Caco-2 (cell line): ENCODE measurements around the gene TP53BP1. TPM values are rescaled to one million over a fixed set of nuclear protein-coding genes. Genes with fewer than 3 reads are reported as not detected.
"Not testable (repeated sequence)": the region's sequence is repeated elsewhere in the genome, so short reads cannot be mapped to it uniquely, and the experiment has no call there.

ENCODE experiments used
- BruUV-seq: library from RNA; stranded (reverse); fragments of 400-500 nt; replicated peaks from 2 replicates; lab custom pipeline; 2021; lab: Mats Ljungman, UMichigan
- CTCF ChIA-PET: fragments of 300-600 bp; sonication (Branson Sonifier 250); formaldehyde crosslinking; loops from one replicate; lab custom pipeline; 2022; ENCODE audit warnings: antibody characterized with exemption; lab: Charles Lee
- POLR2A ChIA-PET: fragments of 300-600 bp; sonication (Branson Sonifier 250); formaldehyde crosslinking; loops from one replicate; lab custom pipeline; 2022; ENCODE audit warnings: antibody characterized with exemption; lab: Charles Lee
- DNase-seq, 2 experiments: peaks; one replicate each; pipeline versions ENCODE4 v3.0.0 to v3.0.0-alpha.2; 2020 to 2022
- H3K27me3 ChIP-seq: replicated peaks from 2 replicates; pipeline ENCODE4 v1.6.0; 2011; ENCODE audit warnings: low read length; ENCODE audit not compliant: control insufficient read depth, insufficient read depth
- H3K36me3 ChIP-seq: 2 replicates; pipeline ENCODE4 v1.5.1; 2011; ENCODE audit warnings: low read length; ENCODE audit not compliant: control insufficient read depth, insufficient read depth
- H3K4me1 ChIP-seq: fragments of 250-450 bp; sonication (Bioruptor Pico); 2 replicates; pipeline ENCODE4 v1.5.1; 2020; ENCODE audit warnings: mild to moderate bottlenecking
- H3K4me3 ChIP-seq: 2 replicates; pipeline ENCODE4 v1.5.1; 2011; ENCODE audit warnings: low read depth, mild to moderate bottlenecking, control low read depth, low read length
- H3K9me3 ChIP-seq: fragments of 250-450 bp; sonication (Bioruptor Pico); 2 replicates; pipeline ENCODE4 v1.5.1; 2020; ENCODE audit warnings: mild to moderate bottlenecking, moderate library complexity
- H3K27ac Mint-ChIP-seq: one replicate; pipeline ENCODE4 v1.8.0; 2022; ENCODE audit warnings: mixed read lengths; ENCODE audit not compliant: unreplicated experiment
- H3K27me3 Mint-ChIP-seq: one replicate; pipeline ENCODE4 v1.8.0; 2022; ENCODE audit warnings: mixed read lengths; ENCODE audit not compliant: insufficient read depth, unreplicated experiment
- H3K36me3 Mint-ChIP-seq: one replicate; pipeline ENCODE4 v1.8.0; 2022; ENCODE audit warnings: mild to moderate bottlenecking, mixed read lengths; ENCODE audit not compliant: insufficient read depth, unreplicated experiment
- H3K4me1 Mint-ChIP-seq: one replicate; pipeline ENCODE4 v1.8.0; 2022; ENCODE audit warnings: low read depth, mixed read lengths; ENCODE audit not compliant: unreplicated experiment
- H3K4me3 Mint-ChIP-seq: one replicate; pipeline ENCODE4 v1.8.0; 2022; ENCODE audit warnings: mild to moderate bottlenecking, moderate library complexity, mixed read lengths; ENCODE audit not compliant: unreplicated experiment
- H3K9me3 Mint-ChIP-seq: one replicate; pipeline ENCODE4 v1.8.0; 2022; ENCODE audit warnings: mixed read lengths; ENCODE audit not compliant: unreplicated experiment
- intact Hi-C: fragments of 100-400 bp; cut with micrococcal nuclease; formaldehyde crosslinking; loops from one replicate; pipeline ENCODE4 v1.10.0; 2022; ENCODE audit not compliant: unreplicated experiment
- total RNA-seq: library from RNA; stranded (reverse); gene quantifications from 2 replicates; pipeline ENCODE4 v1.2.3, GENCODE V29; 2022
- TF ChIP-seq, protein P1 (sequence below), 2 experiments: fragments of 200-600 bp in 1 of 2; IDR thresholded peaks; 1 replicate in 1 of 2; 2 replicates in 1 of 2; pipeline versions ENCODE4 v1.5.1 to v1.8.0; 2011 to 2022; ENCODE audit warnings: antibody characterized with exemption in 1 of 2, control low read depth in 1 of 2, inconsistent platforms in 1 of 2, low read depth in 1 of 2, low read length in 1 of 2, mild to moderate bottlenecking in 1 of 2, moderate library complexity in 1 of 2; ENCODE audit not compliant: insufficient read depth in 1 of 2, severe bottlenecking in 1 of 2, unreplicated experiment in 1 of 2

TP53BP1 gene
- total RNA-seq, 1 experiment from 2014 or later: 39.8 TPM

DNA sequence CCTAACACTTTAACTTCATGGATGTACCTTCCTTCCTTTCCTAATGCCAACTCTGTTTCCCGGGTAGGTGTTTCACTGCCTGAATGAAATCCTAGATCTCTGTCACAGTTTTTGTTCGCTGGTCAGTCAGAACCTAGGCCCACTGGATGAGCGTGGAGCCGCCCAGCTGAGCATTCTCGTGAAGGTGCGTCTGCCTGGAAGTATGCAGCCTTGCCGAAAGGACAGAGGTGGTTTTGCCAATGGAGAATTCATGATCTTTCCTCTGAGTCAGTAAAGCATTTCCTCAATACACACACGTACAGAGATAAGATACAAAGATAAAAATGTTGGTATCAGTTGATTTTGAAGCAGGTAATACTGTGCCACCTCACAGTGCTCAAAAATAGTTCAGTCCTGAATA, 89.3 kb downstream of the TP53BP1 start:
- POLR2A ChIA-PET: interaction anchor here (0.7 kb wide), 1 partner anchor 392 kb away, joined by 3 read pairs; no protein-coding TSS in a partner anchor
- no peaks in the 10 kb centered on the region for H3K9me3 ChIP-seq
- no peaks in the 10 kb centered on the region for H3K27me3 ChIP-seq
- no peak overlapping the region for H3K27ac Mint-ChIP-seq
- no peaks in the 10 kb centered on the region for H3K27me3 Mint-ChIP-seq
- no peak for DNase-seq
- CTCF ChIA-PET: no interaction called here
- TF ChIP-seq, protein P1, sequence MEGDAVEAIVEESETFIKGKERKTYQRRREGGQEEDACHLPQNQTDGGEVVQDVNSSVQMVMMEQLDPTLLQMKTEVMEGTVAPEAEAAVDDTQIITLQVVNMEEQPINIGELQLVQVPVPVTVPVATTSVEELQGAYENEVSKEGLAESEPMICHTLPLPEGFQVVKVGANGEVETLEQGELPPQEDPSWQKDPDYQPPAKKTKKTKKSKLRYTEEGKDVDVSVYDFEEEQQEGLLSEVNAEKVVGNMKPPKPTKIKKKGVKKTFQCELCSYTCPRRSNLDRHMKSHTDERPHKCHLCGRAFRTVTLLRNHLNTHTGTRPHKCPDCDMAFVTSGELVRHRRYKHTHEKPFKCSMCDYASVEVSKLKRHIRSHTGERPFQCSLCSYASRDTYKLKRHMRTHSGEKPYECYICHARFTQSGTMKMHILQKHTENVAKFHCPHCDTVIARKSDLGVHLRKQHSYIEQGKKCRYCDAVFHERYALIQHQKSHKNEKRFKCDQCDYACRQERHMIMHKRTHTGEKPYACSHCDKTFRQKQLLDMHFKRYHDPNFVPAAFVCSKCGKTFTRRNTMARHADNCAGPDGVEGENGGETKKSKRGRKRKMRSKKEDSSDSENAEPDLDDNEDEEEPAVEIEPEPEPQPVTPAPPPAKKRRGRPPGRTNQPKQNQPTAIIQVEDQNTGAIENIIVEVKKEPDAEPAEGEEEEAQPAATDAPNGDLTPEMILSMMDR (IDR thresholded peaks at IDR 0.05; ENCODE audit: insufficient read depth in 1 of 2, low read depth in 1 of 2, low read length in 1 of 2, severe bottlenecking in 1 of 2, unreplicated experiment in 1 of 2): no peak
- no peaks in the 10 kb centered on the region for H3K9me3 Mint-ChIP-seq
- no peak overlapping the region for H3K4me3 Mint-ChIP-seq
- no peaks in the 10 kb centered on the region for H3K4me1 ChIP-seq
- H3K4me1 Mint-ChIP-seq: no peaks in the 10 kb centered on the region
- no peak overlapping the region for H3K4me3 ChIP-seq
- BruUV-seq: no TSS peak
- peaks cover 85% of the 10 kb centered on the region for H3K36me3 Mint-ChIP-seq
- intact Hi-C loops: no loop called here
- H3K36me3 ChIP-seq: peaks cover 3% of the 10 kb centered on the region

DNA sequence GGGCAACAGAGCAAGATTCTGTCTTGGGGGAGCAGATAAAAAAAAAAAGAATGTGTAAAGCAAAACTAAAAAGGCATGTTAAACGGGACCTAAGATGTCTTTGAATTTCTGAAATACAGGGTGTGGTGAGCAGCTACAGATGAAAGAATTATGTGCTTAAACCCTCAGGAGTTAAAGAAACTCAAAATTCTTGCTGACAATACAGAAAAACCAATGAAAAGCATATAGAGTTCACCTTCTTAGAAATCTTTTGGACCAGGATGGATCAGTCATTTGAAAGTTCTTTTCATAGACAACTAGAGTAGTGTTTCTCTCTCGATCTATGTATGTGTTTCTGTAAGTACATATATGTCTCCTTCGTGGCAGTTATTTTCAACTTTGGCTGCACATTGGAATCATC, 90.7 kb downstream of the TP53BP1 start:
- no TSS peak for BruUV-seq
- no peaks in the 10 kb centered on the region for H3K4me1 Mint-ChIP-seq
- no peaks in the 10 kb centered on the region for H3K27me3 Mint-ChIP-seq
- no peak overlapping the region for H3K4me3 ChIP-seq
- ChIA-PET CTCF (no interaction called here), POLR2A (no interaction called here)
- TF ChIP-seq, protein P1 (IDR thresholded peaks at IDR 0.05; ENCODE audit: insufficient read depth in 1 of 2, low read depth in 1 of 2, low read length in 1 of 2, severe bottlenecking in 1 of 2, unreplicated experiment in 1 of 2): no peak
- H3K36me3 ChIP-seq: peaks cover 1% of the 10 kb centered on the region
- H3K9me3 ChIP-seq: no peaks in the 10 kb centered on the region
- H3K4me1 ChIP-seq: no peaks in the 10 kb centered on the region
- H3K9me3 Mint-ChIP-seq: no peaks in the 10 kb centered on the region
- peaks cover 85% of the 10 kb centered on the region for H3K36me3 Mint-ChIP-seq
- H3K27me3 ChIP-seq: no peaks in the 10 kb centered on the region
- no peak overlapping the region for H3K4me3 Mint-ChIP-seq
- no peak overlapping the region for H3K27ac Mint-ChIP-seq
- no peak for DNase-seq
- intact Hi-C loops: no loop called here

DNA sequence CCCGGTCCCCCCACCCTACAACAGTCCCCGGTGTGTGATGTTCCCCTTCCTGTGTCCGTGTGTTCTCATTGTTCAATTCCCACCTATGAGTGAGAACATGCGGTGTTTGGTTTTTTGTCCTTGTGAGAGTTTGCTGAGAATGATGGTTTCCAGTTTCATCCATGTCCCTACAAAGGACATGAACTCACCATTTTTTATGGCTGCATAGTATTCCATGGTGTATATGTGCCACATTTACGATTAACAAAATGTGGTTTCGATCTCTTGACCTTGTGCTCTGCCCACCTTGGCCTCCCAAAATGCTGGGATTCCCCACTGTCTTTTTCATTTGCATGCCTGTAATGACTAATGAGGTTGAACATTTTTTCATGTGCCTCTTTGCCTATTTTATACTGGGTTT, 99.4 kb downstream of the TP53BP1 start:
- H3K4me3 Mint-ChIP-seq, H3K36me3 ChIP-seq, H3K9me3 Mint-ChIP-seq, H3K9me3 ChIP-seq, BruUV-seq, H3K27me3 ChIP-seq, intact Hi-C loops, POLR2A ChIA-PET, H3K4me1 ChIP-seq, DNase-seq, CTCF ChIA-PET, H3K27ac Mint-ChIP-seq, H3K4me1 Mint-ChIP-seq, H3K27me3 Mint-ChIP-seq, H3K4me3 ChIP-seq: not testable (repeated sequence)
- H3K36me3 Mint-ChIP-seq: peaks cover 49% of the 10 kb centered on the region

DNA sequence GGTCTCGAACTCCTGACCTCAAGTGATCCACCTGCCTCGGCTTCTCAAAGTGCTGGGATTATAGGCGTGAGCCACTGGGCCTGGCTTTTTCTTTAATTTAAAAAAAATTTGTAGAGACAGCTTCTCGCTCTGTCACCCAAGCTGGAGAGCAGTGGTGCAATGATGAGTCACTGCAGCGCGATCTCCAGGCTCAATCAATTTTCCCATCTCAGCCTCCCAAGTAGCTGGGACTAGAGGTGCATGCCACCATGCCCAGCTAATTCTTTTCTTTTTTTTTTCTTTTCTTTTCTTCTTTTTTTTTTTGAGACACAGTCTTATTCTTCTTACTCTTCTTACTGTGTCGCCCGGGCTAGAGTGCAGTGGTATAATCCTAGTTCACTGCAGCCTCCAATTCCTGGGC, 102.2 kb downstream of the TP53BP1 start:
- Mint-ChIP-seq H3K4me1 (no peaks in the 10 kb centered on the region), H3K4me3 (no peak overlapping the region), H3K9me3 (no peaks in the 10 kb centered on the region), H3K27me3 (no peaks in the 10 kb centered on the region), H3K27ac (peak overlapping the region; percentile 12), H3K36me3 (peaks cover 50% of the 10 kb centered on the region)
- Histone ChIP-seq H3K4me1 (no peaks in the 10 kb centered on the region), H3K4me3 (no peak overlapping the region), H3K27me3 (no peaks in the 10 kb centered on the region), H3K9me3 (no peaks in the 10 kb centered on the region), H3K36me3 (no peaks in the 10 kb centered on the region)
- DNase-seq: no peak
- ChIA-PET POLR2A (no interaction called here), CTCF (no interaction called here)
- intact Hi-C loops: no loop called here
- TF ChIP-seq, protein P1 (IDR thresholded peaks at IDR 0.05; ENCODE audit: insufficient read depth in 1 of 2, low read depth in 1 of 2, low read length in 1 of 2, severe bottlenecking in 1 of 2, unreplicated experiment in 1 of 2): no peak
- BruUV-seq: no TSS peak
